EH (cell line): Measurements from ENCODE around the gene SPACA6.
"Not testable (repeated sequence)": the region's sequence is repeated elsewhere in the genome, so short reads cannot be mapped to it uniquely, and the experiment has no call there.

Source experiments
- DNase-seq: peaks from one replicate; pipeline ENCODE4 v3.0.0-alpha.2; 2015; ENCODE audit warnings: low read depth

Gene SPACA6, protein sequence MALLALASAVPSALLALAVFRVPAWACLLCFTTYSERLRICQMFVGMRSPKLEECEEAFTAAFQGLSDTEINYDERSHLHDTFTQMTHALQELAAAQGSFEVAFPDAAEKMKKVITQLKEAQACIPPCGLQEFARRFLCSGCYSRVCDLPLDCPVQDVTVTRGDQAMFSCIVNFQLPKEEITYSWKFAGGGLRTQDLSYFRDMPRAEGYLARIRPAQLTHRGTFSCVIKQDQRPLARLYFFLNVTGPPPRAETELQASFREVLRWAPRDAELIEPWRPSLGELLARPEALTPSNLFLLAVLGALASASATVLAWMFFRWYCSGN

DNA sequence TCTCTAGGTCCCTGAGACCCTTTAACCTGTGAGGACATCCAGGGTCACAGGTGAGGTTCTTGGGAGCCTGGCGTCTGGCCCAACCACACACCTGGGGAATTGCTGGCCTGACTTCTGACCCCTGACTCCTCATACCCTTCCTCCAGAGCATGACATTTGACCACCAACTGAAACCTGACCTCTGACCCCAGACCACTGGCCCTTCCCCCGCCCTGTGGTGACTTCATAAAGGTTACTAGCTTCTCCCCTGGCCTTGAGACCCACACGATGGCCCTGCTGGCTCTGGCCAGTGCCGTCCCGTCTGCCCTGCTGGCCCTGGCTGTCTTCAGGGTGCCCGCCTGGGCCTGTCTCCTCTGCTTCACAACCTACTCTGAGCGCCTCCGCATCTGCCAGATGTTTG, at the start of gene SPACA6:
Gene SPACA6 (plus strand): TSS at position 71 of the 400 bp plus-strand sequence. CDS start 197 bp downstream, at position 268.
- DNase-seq: no peak

DNA sequence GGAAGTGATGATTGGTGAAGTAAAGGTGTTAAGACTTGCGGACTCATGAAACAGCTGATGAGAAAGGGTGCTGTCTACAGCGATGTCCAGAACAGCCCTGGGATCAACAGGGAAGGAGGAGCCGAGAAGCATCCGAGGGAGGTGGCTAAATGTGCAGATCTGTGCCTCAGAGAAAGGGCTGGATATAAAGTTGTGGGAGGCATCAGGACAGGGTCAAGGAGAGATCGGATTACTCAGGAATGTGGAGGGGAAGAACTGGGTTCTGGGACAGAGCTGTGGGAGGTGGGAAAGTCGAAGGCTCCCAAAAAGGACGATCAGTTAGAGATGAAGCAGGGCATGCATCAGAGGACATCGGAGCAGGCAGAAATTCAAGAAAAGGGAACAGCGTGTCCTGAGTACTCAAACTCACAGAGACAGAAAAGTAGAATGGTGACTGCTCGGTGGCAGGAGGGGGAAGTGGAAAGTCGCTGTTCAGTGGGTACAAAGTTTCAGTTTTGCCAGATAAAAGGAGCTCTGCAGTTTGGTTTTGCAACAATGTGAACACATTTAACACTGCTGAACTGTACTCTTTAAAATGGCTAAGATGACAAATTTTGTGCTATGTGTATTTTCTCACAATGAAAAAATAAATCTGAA, 48.4 kb upstream of the SPACA6 start:
- DNase-seq: no peak

DNA sequence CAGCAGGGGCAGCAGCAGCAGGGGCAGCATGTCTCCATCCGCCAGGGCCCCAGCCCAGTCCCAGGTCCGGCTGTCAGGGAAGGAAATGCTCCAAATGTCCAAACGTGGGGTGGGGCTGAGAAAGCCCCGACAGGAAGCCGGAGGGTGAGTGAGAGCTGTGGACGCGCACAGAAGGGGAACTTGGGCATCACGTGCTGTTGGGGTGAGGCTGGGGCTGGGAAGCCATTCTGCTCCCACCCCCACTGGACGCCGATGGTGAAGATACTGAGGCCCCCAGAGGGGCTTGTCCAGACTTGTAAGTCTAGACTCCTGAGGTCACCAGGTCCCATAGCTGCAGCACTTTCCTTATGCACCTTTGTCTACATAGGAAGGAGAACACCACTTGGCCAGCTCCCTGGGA, 46.4 kb upstream of the SPACA6 start, which contains the start of gene SIGLEC14:
Gene SIGLEC14 (minus strand): TSS at position 96 of the 400 bp plus-strand sequence. CDS start 66 bp downstream, at position 30.
- not testable (repeated sequence) for DNase-seq

DNA sequence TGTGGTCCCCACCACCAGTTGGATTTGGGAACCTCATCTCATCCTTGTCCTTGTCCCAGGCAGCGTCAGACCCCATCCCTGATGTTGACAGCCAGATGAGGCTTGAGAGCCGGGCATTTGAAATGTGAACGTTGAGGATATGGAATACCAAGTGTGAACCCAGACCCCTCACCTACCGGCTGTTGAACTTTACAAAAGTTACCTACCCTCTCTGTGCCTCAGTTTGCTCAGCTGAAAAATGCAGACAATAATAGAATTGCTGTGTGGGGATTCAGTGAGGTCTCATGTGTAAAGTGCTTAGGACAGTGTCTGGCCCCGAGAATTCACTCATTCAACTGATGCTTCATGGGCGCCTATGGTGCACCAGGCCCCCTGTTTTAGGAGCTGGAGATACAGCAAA, 45.8 kb upstream of the SPACA6 start:
- DNase-seq: no peak

DNA sequence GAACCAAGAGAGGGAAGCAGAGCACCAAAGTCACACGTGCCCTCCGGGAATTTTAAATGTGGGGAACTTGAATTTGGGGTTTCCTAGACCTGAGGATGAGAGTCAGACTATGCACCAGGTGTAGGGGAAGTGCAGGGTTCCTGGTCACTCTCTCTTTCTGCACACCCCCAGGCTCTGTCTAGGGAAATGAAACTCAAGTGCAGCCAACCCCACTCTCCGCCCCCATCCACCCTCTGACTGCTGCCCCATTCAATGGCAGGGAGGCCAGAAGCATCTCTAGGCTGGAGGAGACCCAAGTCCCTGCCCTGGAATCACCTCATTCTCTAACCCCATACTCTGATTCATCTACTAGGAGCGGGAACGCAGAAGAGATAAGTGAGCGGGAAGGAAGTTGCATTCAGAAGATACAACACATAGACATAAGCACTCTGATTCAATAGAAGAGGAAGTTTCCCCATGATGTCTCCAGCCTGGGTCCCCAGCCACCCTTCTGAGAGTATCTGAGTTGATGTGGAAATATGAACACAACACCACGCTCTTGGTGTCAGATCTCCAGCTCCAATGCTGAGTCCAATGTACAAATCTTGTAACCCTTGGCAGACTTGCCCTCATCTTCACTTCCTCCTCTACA, 41.8 kb upstream of the SPACA6 start:
- DNase-seq: no peak

DNA sequence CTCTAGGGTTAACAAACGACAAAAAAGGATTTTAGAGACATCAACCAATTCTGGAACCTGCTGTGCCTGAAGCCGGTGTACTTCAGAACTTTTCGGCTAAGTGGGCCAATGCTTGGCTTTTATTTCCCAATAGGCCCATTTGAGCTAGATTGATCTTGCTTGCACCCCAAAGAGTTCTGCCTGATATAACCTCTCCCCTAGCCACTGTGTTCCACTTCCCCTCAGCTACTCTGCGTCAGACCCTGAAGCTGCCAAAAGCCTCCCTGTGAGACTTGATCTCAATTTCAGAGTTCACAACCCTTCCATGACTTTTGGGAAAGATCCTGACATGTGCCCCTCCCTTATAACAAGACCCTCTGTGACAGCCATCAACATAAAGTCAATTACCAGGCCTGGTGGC, 40.9 kb upstream of the SPACA6 start:
- no peak for DNase-seq

DNA sequence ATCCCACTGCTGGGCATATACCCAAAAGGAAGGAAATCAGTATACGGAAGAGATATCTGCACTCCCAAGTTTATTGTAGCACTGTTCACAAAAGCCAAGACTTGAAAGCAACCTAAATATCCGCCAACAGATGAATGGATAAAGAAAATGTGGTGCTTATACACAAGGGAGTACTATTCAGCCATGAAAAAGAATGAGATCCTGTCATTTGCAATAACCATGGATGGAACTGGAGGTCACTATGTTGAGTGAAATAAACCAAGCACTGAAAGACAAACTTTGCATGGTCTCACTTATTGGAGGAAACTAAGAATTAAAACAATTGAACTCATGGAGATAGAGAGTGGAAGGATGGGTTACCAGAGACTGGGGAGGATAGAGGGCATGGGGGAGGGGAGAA, 40.0 kb upstream of the SPACA6 start:
- no peak for DNase-seq

DNA sequence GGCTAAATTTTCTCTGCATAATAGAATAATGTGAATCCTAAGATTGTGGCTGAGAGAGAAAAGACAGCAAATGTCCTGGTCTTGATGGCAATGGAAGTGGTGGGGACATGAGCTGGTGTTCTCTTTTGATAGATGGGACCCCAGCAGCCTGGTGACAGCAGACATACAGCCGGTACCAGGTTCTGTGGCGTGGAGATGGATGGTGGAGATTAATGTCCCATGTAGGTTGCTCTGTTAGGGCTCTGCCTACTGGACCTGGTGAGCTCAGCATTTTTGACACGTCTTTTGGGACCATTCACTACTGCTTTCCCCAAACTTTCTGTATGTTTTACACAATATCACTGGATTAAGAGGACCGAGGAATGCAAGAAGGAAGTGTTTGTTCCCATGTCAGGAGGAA, 38.3 kb upstream of the SPACA6 start:
- no peak for DNase-seq

DNA sequence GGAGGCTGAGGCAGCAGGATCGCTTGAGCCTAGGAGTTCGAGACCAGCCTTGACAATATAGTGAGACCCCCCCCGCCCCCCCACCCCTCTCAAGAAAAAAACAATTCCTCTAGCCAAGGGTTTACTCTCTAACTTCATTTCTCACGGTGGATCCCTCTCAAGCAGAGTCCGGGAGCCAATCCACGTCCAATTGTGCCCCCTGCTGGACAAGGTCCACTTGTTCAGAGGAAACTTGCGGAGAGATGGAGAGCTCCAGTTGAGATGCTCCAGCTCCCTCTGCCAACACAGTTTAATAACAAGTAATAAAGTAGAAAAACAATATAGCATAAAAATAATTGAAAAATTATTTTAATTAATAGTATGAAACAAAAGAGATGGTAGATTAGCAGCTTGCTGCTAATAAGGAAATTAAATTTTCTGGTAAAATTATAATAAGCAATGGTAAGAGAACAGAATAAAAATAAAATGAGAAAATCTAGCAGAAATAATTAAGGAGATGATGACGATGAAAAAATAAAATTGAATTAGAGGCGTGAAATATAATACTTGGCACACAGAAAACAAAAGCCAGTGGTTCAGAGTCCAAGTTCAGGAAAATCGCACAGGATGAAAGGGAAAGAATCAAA, 32.0 kb upstream of the SPACA6 start:
- DNase-seq: peak; percentile 76

DNA sequence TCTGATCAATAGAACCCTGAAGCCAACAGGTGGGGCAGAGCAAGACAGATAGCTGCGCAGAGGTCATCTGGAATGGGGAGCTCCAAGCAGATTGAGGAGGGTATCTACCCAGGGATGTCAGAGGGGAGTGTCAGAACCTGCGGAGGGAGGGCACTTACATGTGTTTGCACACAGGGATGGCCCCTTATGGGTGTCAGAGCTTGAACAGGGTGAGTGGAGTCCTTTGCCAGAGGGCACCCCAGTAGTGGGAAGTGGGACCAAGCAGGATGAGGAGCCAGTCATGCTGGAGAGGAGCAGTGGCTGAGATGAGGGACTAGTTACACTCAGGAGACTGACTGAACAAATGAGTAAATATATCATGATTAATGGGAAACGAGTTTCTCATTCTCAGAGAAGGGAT, 29.5 kb upstream of the SPACA6 start:
- DNase-seq: no peak

DNA sequence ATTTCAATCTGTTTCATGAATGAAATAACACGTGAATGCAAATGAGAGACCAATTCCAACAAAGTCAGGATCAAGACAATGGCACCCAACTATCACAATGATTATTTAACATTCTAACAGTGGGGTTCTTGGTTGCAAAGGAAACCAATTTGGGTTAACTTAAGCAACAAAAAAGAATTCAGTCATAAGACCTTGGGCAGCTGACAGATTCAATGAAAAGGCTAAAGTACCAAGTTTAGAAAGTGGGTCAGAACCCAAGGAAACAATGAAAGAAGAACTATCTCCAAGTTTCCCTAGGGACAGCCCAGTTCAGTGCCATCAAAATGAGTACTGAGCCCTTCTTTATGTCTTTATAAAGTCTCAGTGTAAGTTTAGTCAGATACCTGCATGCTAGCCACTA, 29.0 kb upstream of the SPACA6 start:
- DNase-seq: no peak

DNA sequence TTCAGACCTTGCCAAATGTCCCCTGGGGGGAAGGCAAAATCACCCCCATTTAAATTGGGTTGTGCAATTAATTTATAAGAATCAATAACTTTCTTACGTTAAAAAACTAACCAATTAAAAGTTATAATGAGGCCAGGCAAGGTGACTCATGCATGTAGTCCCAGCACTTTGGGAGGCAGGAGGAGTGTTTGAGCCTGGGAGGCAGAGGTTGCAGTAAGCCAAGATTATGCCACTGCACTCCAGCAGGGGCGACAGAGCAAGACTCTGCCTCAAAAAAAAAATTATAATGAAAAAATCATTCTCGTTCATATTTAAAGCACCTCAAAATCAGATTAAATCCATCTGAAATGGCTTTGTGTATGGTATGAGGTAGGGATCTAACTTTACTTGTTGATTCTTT, 28.1 kb upstream of the SPACA6 start:
- peak; percentile 25 for DNase-seq

DNA sequence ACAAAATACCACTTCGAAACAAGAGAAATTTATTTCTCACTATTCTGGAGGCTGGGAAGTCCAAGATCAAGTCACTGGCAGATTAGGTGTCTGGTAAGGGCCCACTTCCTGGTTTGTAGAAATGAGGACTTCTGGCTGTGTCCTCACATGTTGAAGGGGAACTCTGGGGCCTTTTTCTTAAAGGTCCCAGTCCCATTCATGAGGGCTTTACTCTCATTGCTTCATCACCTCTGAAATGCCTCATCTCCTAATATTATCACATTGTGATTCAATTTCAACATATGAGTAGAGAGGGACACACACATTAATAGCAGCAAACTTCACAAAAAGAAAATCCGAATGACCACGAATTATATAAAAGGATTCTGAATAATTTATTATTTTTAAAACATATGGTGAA, 24.9 kb upstream of the SPACA6 start:
- DNase-seq: no peak

DNA sequence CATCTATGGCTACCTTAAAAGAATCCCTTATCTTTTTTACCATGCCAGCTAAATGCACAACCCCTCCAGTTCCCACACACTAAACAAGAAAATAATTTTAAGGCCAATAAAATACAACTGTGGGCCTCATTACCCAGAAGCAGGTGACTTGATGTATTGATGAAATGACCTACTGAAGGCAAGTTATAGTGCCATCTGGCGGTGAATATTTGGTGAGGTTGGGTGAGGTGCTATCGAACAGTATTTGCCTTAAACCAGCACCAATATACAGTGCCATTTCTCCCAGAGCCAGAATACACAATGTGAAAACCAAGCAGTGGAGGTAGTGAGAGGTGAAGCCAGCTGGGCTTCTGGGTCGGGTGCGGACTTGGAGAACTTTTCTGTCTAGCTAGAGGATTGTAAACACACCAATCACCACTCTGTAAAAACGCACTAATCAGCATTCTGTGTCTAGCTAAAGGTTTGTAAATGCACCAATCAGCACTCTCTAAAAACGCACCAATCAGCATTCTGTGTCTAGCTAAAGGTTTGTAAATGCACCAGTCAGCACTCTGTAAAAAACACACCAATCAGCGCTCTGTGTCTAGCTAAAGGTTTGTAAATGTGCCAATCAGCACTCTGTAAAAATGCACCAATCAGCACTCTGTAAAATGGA, 17.1 kb upstream of the SPACA6 start:
- peak; percentile 28 for DNase-seq

DNA sequence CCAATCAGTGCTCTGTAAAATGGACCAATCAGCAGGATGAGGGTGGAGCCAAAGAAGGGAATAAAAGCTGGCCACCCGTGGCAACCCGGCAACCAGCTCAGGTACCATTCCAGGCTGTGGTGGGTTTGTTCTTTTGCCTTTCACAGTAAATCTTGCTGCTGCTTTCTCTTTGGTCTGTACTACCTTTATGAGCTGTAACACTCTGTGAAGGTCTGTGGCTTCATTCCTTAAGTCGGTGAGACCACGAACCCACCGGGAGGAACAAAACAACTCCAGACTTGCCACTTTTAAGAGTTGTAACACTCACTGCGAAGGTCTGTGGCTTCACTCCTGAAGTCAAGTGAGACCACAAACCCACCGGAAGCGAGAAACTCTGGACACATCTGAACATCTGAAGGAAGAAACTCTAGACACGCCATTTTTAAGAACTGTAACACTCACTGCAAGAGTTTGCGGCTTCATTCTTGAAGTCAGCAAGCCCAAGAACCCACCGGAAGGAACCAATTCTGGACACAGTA, 16.5 kb upstream of the SPACA6 start:
- DNase-seq: no peak

DNA sequence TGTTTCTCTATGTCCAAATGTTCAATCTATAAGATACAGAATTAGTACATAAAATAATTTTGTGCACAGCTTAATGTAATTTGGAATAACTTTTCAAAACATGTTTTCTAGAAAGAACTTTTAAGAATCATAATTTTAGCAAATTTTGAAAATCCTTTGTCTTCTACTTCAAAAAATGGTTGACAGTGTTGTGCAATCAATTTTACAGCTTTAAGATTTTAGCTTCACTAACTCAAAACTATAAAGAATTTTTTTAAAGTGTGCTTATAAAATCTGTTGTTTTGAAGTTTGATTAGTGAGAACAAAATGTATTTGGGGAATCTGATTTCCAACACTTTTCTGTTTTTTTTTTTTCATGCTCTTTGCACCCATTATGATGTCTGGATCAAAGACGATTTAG, 12.7 kb upstream of the SPACA6 start:
- no peak for DNase-seq

DNA sequence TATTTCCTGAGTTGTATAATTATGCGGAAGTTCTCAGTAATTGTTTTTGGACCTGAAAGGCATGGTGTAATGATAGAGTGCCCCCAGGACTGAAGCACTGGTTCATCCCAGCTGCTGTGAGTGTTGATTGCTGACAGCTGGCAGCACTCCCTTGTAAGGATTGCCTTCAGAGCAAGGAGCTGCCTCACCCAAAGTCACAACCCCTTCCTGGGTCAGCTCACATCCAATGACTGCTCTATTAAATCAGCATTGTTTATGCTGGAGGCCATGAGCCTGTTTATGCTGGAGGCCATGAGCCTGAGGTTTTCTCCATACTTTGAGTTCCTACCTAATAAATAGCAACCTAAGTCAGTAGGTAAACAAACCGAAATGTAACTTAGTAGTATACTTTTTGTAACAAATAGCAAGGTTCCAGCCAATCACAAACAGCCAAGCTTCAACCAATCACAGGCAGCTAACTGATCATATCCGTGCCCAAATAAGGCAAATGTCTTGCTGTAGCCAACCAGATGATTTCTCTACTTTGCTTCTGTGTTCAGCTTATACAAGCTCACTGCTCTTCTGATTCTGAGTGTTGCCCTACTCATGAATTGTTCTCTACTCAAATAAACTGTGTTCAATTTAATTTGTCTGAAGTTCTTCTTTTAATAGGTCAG, 11.7 kb upstream of the SPACA6 start:
- peak; percentile 47 for DNase-seq

DNA sequence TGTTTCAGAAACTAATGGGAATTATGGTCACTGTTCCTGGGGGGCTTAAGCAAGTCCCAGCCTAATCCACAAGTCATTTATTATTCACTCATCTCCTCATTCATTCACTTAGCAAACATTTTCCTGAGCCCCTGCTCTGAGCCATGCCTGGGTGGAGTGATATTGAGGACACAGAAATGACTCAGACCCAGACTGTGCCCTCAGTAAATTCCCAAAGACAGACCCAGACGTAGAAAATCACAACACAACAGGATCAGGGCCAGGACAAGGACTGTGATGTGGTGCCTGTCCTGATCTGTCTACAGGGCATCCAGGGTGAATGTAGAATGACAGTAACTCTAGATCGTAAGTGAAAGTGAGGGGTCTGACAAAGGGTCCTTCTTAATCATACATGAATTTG, 7.0 kb upstream of the SPACA6 start:
- DNase-seq: no peak

DNA sequence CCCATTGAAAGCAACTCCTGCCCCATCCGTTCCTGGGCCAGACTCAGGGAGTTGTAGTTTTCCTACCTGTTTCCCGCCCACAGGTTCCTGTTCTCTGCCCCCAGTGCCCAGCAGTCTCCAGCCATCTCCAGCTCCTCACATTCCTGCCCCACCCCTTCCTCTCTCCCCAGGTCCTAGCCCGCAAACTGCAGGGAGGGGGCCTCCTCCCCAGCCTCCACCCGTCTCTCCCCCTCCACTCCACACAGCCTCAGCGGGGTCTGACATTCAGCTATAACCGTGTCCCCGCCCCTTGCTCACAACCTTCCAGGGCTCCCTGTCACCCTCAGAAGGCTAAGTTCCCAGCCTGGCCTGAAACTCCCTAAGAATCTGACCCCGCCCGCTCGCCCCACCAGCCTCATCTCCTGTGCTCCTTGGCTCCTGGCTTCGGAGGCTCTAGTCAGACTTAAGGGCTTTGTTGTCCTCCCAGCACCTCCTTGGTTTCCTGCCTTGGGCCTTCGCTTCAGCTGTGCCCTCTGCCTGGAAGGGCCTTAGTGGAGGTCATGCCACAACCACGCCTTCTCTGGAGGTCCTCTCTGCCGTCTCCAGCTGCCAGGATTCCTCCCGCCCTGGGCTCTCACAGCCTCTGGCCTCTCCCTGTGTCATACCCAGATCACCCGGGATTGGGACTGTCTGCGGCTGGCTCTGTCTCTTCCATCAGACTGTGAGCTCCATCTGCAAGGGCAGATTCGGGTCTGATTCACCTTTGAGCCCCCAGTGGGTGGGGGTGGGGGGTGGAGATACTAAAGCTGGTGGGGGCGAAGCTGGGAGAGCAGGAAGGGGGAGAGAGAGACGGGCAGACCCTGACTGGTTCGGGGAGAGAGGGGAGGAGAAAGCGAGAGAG, 5.1 kb upstream of the SPACA6 start:
- peak; percentile 78 for DNase-seq
